DND-41 (cell line): ENCODE results near the gene LY86.

Experiments
- ATAC-seq: fragments of 200-7000 bp; cut with Tn5 transposase; 3 replicates; pipeline ENCODE4 v1.9.1; 2021; ENCODE audit warnings: low read depth; ENCODE audit not compliant: insufficient read depth
- DNase-seq: peaks from one replicate; pipeline ENCODE4 v3.0.0-alpha.2; 2020
- H2AFZ ChIP-seq: 2 replicates; pipeline ENCODE4 v1.6.0; 2012; ENCODE audit warnings: low read depth, low read length
- H3K27ac ChIP-seq: 2 replicates; pipeline ENCODE4 v1.5.1; 2012; ENCODE audit warnings: low read length, inconsistent platforms
- H3K27me3 ChIP-seq: fragments of 200-600 bp; sonication (generic); 2 replicates; pipeline ENCODE4 v1.6.0; 2012; ENCODE audit warnings: low read length, mild to moderate bottlenecking, inconsistent platforms; ENCODE audit not compliant: insufficient read depth, poor library complexity
- H3K36me3 ChIP-seq: 2 replicates; pipeline ENCODE4 v1.5.1; 2012; ENCODE audit warnings: low read length, inconsistent platforms; ENCODE audit not compliant: insufficient read depth
- H3K4me1 ChIP-seq: 2 replicates; pipeline ENCODE4 v1.5.1; 2012; ENCODE audit warnings: mild to moderate bottlenecking, low read length; ENCODE audit not compliant: insufficient read depth
- H3K4me2 ChIP-seq: 2 replicates; pipeline ENCODE4 v1.6.0; 2012; ENCODE audit warnings: mild to moderate bottlenecking, moderate library complexity, low read length, inconsistent platforms; ENCODE audit not compliant: insufficient read depth
- H3K4me3 ChIP-seq, 2 experiments: fragments of 200-600 bp in 1 of 2; shearing (Covaris generic) in 1 of 2; 2 replicates each; pipeline ENCODE4 v1.5.1; 2012 to 2016; ENCODE audit warnings: inconsistent platforms in 2 of 2, low read length in 2 of 2, mild to moderate bottlenecking in 2 of 2, low read depth in 1 of 2, moderate library complexity in 1 of 2
- H3K79me2 ChIP-seq: 2 replicates; pipeline ENCODE4 v1.6.0; 2012; ENCODE audit warnings: low read length, inconsistent platforms; ENCODE audit not compliant: insufficient read depth
- H3K9ac ChIP-seq: 2 replicates; pipeline ENCODE4 v1.6.0; 2012; ENCODE audit warnings: low read depth, mild to moderate bottlenecking, inconsistent platforms, low read length, moderate library complexity
- H3K9me3 ChIP-seq: 2 replicates; pipeline ENCODE4 v1.5.1; 2012; ENCODE audit warnings: low read length, moderate library complexity, mild to moderate bottlenecking, inconsistent platforms; ENCODE audit not compliant: insufficient read depth, severe bottlenecking
- H4K20me1 ChIP-seq: 2 replicates; pipeline ENCODE4 v1.6.0; 2012; ENCODE audit warnings: low read length; ENCODE audit not compliant: insufficient read depth
- EZH2 ChIP-seq: IDR thresholded peaks from 3 replicates; pipeline ENCODE4 v1.6.1; 2012; ENCODE audit warnings: borderline replicate concordance, low read depth, mild to moderate bottlenecking, moderate library complexity, low read length, inconsistent platforms; ENCODE audit not compliant: severe bottlenecking
- TF ChIP-seq, protein P1 (sequence below): IDR thresholded peaks from 2 replicates; pipeline ENCODE4 v1.5.1; 2012; ENCODE audit warnings: borderline replicate concordance, low read length, moderate library complexity, mild to moderate bottlenecking; ENCODE audit not compliant: poor library complexity, severe bottlenecking; ENCODE audit errors: extremely low read depth

The LY86 gene

GRCh38 chr6:6569096-6569810 is 19.3 kb upstream of the LY86 start:
- H3K36me3 ChIP-seq, result no peaks in the 10 kb centered on the region
- peaks cover 2% of the 10 kb centered on the region for H3K9me3 ChIP-seq
- H3K9ac ChIP-seq, result no peak overlapping the region
- peaks cover 8% of the 10 kb centered on the region for H3K27me3 ChIP-seq
- no peak overlapping the region for H3K27ac ChIP-seq
- H3K79me2 ChIP-seq, result no peaks in the 10 kb centered on the region
- ATAC-seq (no peak), DNase-seq (no peak)
- H3K4me3 ChIP-seq, result no peak overlapping the region
- no peaks in the 10 kb centered on the region for H3K4me1 ChIP-seq
- TF ChIP-seq, protein P1, sequence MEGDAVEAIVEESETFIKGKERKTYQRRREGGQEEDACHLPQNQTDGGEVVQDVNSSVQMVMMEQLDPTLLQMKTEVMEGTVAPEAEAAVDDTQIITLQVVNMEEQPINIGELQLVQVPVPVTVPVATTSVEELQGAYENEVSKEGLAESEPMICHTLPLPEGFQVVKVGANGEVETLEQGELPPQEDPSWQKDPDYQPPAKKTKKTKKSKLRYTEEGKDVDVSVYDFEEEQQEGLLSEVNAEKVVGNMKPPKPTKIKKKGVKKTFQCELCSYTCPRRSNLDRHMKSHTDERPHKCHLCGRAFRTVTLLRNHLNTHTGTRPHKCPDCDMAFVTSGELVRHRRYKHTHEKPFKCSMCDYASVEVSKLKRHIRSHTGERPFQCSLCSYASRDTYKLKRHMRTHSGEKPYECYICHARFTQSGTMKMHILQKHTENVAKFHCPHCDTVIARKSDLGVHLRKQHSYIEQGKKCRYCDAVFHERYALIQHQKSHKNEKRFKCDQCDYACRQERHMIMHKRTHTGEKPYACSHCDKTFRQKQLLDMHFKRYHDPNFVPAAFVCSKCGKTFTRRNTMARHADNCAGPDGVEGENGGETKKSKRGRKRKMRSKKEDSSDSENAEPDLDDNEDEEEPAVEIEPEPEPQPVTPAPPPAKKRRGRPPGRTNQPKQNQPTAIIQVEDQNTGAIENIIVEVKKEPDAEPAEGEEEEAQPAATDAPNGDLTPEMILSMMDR, result no peak
- TF ChIP-seq EZH2, result no peak
- no peaks in the 10 kb centered on the region for H4K20me1 ChIP-seq
- H2AFZ ChIP-seq, result no peak overlapping the region
- H3K4me2 ChIP-seq, result no peak overlapping the region

- Histone ChIP-seq H3K9ac (no peak overlapping the region), H3K79me2 (no peaks in the 10 kb centered on the region), H3K36me3 (no peaks in the 10 kb centered on the region), H3K27me3 (peaks cover 8% of the 10 kb centered on the region), H2AFZ (no peak overlapping the region), H3K27ac (no peak overlapping the region), H3K4me1 (no peaks in the 10 kb centered on the region), H4K20me1 (no peaks in the 10 kb centered on the region), H3K9me3 (peaks cover 2% of the 10 kb centered on the region), H3K4me2 (no peak overlapping the region), H3K4me3 (no peak overlapping the region)
- ATAC-seq, result no peak
- DNase-seq, result no peak
- TF ChIP-seq, protein P1, result no peak
- no peak for TF ChIP-seq EZH2
Observed at GRCh38 chr6:6569811-6570164, 18.7 kb upstream of the LY86 start.

GRCh38 chr6:6570929-6571671 is 17.4 kb upstream of the LY86 start:
- no peak for TF ChIP-seq EZH2
- TF ChIP-seq, protein P1, result no peak
- Histone ChIP-seq H3K4me1 (no peaks in the 10 kb centered on the region), H3K79me2 (no peaks in the 10 kb centered on the region), H4K20me1 (no peaks in the 10 kb centered on the region), H3K27me3 (peaks cover 8% of the 10 kb centered on the region), H3K36me3 (no peaks in the 10 kb centered on the region), H3K9ac (no peak overlapping the region), H2AFZ (no peak overlapping the region), H3K4me3 (no peak overlapping the region), H3K9me3 (peaks cover 2% of the 10 kb centered on the region), H3K27ac (no peak overlapping the region), H3K4me2 (no peak overlapping the region)
- no peak for ATAC-seq
- no peak for DNase-seq
